KMS-11 (cell line): ENCODE measurements around the gene FOLR3.

ENCODE experiments used
- H2AFZ ChIP-seq: fragments of 200-600 bp; sonication (generic); 2 replicates; pipeline ENCODE4 v1.6.1; 2016; ENCODE audit warnings: antibody characterized with exemption, mixed run types, low read depth
- H3K27ac ChIP-seq: fragments of 200-600 bp; sonication (generic); 2 replicates; pipeline ENCODE4 v1.6.1; 2016; ENCODE audit warnings: mild to moderate bottlenecking, mixed run types
- H3K27me3 ChIP-seq: fragments of 200-600 bp; sonication (generic); 2 replicates; pipeline ENCODE4 v1.6.1; 2017; ENCODE audit warnings: mild to moderate bottlenecking, low read depth, mixed run types, moderate library complexity; ENCODE audit not compliant: insufficient read depth
- H3K36me3 ChIP-seq: fragments of 200-600 bp; sonication (generic); 2 replicates; pipeline ENCODE4 v1.6.1; 2017; ENCODE audit warnings: mild to moderate bottlenecking, mixed run types; ENCODE audit not compliant: insufficient read depth
- H3K4me1 ChIP-seq: fragments of 200-600 bp; sonication (generic); 2 replicates; pipeline ENCODE4 v1.6.1; 2016; ENCODE audit warnings: mild to moderate bottlenecking, low read depth, mixed run types; ENCODE audit not compliant: poor library complexity, severe bottlenecking
- H3K4me2 ChIP-seq: fragments of 200-600 bp; sonication (generic); 2 replicates; pipeline ENCODE4 v1.7.0; 2016; ENCODE audit warnings: mild to moderate bottlenecking, mixed run types
- H3K4me3 ChIP-seq: fragments of 200-600 bp; sonication (generic); IDR thresholded peaks from 2 replicates; pipeline ENCODE4 v1.6.1; 2017; ENCODE audit warnings: low read depth, low read length, mixed read lengths; ENCODE audit not compliant: insufficient read depth
- H3K79me2 ChIP-seq: fragments of 200-600 bp; sonication (generic); 2 replicates; pipeline ENCODE4 v1.6.1; 2016; ENCODE audit warnings: low read depth, mixed run types; ENCODE audit not compliant: insufficient read depth
- H3K9ac ChIP-seq: fragments of 200-600 bp; sonication (generic); 2 replicates; pipeline ENCODE4 v1.6.1; 2016; ENCODE audit warnings: mild to moderate bottlenecking, mixed run types
- H4K20me1 ChIP-seq: fragments of 200-600 bp; sonication (generic); 2 replicates; pipeline ENCODE4 v1.6.1; 2016; ENCODE audit warnings: mild to moderate bottlenecking, mixed run types; ENCODE audit not compliant: insufficient read depth
- TF ChIP-seq, protein P1 (sequence below): fragments of 200-600 bp; sonication (generic); conservative IDR thresholded peaks from 2 replicates; pipeline ENCODE4 v1.6.1; 2017; ENCODE audit warnings: low read depth, mild to moderate bottlenecking, antibody characterized with exemption, low read length, moderate library complexity, mixed read lengths

FOLR3 gene

DNA sequence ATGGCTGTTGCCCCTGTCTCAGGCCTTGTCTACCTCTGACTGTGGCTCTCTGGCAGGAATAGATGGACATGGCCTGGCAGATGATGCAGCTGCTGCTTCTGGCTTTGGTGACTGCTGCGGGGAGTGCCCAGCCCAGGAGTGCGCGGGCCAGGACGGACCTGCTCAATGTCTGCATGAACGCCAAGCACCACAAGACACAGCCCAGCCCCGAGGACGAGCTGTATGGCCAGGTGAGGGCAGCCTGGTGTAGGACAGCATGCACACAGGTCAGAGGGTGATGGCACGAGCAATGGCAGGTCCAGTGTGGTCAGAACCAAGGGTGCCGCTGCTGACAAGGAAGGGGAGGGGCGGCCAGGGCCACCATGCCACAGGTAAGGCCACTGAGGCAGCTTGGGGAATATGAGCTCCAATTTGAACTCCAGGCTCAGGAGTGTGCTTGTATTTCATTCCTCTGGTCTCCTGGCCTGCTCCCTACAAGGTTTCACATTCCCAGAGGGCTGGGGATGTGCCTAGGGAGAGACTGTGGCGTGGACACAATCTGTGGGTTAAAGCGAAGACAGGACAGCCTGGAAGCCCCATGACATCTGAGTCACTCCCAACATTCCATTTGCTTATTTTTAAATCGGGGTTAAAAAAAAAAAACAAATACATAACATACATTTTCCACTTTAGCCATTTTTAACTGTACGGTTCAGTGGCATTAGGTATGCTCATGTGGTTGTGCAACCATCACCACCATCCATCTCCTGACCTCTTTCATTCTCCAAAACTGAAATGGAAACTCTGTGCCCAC lies 562 bp downstream of the FOLR3 start:
- Histone ChIP-seq H4K20me1 (no peaks in the 10 kb centered on the region), H3K9ac (no peak overlapping the region), H2AFZ (no peak overlapping the region), H3K27ac (no peak overlapping the region), H3K4me3 (no peak overlapping the region), H3K36me3 (no peaks in the 10 kb centered on the region), H3K79me2 (no peaks in the 10 kb centered on the region), H3K4me2 (no peak overlapping the region), H3K27me3 (no peaks in the 10 kb centered on the region), H3K4me1 (no peaks in the 10 kb centered on the region)
- TF ChIP-seq, protein P1, sequence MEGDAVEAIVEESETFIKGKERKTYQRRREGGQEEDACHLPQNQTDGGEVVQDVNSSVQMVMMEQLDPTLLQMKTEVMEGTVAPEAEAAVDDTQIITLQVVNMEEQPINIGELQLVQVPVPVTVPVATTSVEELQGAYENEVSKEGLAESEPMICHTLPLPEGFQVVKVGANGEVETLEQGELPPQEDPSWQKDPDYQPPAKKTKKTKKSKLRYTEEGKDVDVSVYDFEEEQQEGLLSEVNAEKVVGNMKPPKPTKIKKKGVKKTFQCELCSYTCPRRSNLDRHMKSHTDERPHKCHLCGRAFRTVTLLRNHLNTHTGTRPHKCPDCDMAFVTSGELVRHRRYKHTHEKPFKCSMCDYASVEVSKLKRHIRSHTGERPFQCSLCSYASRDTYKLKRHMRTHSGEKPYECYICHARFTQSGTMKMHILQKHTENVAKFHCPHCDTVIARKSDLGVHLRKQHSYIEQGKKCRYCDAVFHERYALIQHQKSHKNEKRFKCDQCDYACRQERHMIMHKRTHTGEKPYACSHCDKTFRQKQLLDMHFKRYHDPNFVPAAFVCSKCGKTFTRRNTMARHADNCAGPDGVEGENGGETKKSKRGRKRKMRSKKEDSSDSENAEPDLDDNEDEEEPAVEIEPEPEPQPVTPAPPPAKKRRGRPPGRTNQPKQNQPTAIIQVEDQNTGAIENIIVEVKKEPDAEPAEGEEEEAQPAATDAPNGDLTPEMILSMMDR: no peak

DNA sequence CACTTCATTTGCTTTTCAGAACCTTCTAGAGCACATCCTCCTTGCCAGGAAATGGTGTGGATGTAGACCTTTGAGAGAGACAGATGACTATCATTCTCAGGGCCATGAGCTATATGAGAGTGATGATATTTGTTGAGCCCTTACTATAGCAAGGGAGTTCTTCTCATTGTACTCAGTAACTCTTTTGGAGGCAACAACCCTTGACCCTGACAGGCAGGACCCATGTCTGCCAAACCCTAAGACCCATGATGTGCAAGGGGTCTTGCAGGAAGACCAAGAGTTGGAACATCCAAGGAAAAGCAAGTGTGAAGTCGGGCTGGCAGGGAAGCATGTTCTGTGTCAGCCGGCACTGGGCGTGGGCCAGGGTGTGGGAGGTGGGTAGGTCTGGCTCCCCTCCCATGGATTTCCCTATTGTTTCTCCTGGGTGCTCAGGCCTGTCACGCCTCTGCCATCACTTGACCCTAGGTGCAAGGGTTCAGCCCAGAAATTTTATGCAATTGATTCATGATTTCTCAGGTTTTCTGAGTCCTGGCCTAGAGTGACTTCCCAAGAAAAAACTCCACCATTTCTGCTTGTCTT lies 1.2 kb downstream of the FOLR3 start:
- H3K4me3 ChIP-seq: no peak overlapping the region
- TF ChIP-seq, protein P1: no peak
- H3K27me3 ChIP-seq: no peaks in the 10 kb centered on the region
- H2AFZ ChIP-seq: no peak overlapping the region
- H3K79me2 ChIP-seq: no peaks in the 10 kb centered on the region
- no peaks in the 10 kb centered on the region for H4K20me1 ChIP-seq
- no peaks in the 10 kb centered on the region for H3K36me3 ChIP-seq
- no peaks in the 10 kb centered on the region for H3K4me1 ChIP-seq
- H3K9ac ChIP-seq: no peak overlapping the region
- H3K4me2 ChIP-seq: no peak overlapping the region
- no peak overlapping the region for H3K27ac ChIP-seq

DNA sequence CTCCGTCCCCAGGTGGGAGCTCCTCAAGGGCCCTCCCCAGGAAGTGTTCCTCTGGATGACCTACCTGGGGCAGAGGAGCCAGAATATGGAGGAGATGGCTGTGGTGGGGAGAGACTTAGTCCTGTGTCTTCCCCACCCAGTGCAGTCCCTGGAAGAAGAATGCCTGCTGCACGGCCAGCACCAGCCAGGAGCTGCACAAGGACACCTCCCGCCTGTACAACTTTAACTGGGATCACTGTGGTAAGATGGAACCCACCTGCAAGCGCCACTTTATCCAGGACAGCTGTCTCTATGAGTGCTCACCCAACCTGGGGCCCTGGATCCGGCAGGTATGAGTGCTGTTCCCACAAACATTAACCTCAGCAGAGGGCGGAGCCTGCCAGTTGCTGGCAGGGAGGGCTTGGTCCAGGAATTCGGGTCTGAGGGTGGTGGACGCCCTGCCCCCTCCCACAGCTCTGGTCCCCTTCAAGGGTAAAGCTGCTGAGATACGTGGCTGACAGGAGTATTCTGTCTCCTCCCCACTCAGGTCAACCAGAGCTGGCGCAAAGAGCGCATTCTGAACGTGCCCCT lies 3.4 kb downstream of the FOLR3 start:
- H3K4me1 ChIP-seq: peaks cover 3% of the 10 kb centered on the region
- H3K4me2 ChIP-seq: no peak overlapping the region
- TF ChIP-seq, protein P1: no peak
- H2AFZ ChIP-seq: no peak overlapping the region
- H3K27me3 ChIP-seq: no peaks in the 10 kb centered on the region
- H4K20me1 ChIP-seq: no peaks in the 10 kb centered on the region
- no peak overlapping the region for H3K4me3 ChIP-seq
- no peaks in the 10 kb centered on the region for H3K79me2 ChIP-seq
- no peaks in the 10 kb centered on the region for H3K36me3 ChIP-seq
- no peak overlapping the region for H3K9ac ChIP-seq
- H3K27ac ChIP-seq: no peak overlapping the region

DNA sequence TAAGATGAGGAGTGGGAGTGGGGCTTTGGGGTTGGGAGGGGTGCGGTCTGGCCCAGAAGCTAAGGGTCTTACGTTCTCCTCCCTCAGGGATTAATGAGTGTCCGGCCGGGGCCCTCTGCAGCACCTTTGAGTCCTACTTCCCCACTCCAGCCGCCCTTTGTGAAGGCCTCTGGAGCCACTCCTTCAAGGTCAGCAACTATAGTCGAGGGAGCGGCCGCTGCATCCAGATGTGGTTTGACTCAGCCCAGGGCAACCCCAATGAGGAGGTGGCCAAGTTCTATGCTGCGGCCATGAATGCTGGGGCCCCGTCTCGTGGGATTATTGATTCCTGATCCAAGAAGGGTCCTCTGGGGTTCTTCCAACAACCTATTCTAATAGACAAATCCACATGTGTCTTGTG lies 4.0 kb downstream of the FOLR3 start:
- no peaks in the 10 kb centered on the region for H3K79me2 ChIP-seq
- H3K9ac ChIP-seq: no peak overlapping the region
- H3K36me3 ChIP-seq: no peaks in the 10 kb centered on the region
- TF ChIP-seq, protein P1: no peak
- no peaks in the 10 kb centered on the region for H4K20me1 ChIP-seq
- H2AFZ ChIP-seq: no peak overlapping the region
- H3K27ac ChIP-seq: no peak overlapping the region
- H3K27me3 ChIP-seq: no peaks in the 10 kb centered on the region
- no peak overlapping the region for H3K4me2 ChIP-seq
- H3K4me3 ChIP-seq: no peak overlapping the region
- H3K4me1 ChIP-seq: peaks cover 4% of the 10 kb centered on the region
